Thyroid gland (tissue), 4 donors: ENCODE results near the gene MXD1.

ENCODE experiments used
- POLR2A ChIP-seq, 2 donors: fragments of 450-650 bp; IDR thresholded peaks; one replicate each; pipeline ENCODE4 v1.6.1; 2017; ENCODE audit warnings: antibody characterized with exemption in 2 of 2, mild to moderate bottlenecking in 2 of 2, moderate library complexity in 1 of 2
- TF ChIP-seq, protein P1 (sequence below), 6 experiments: fragments of 200-600 bp in 3 of 6; fragments of 450-650 bp in 3 of 6; sonication (generic) in 3 of 6; IDR thresholded peaks; one replicate each; pipeline ENCODE4 v1.5.1; 2016 to 2019; ENCODE audit warnings: antibody characterized with exemption in 6 of 6, mild to moderate bottlenecking in 2 of 6, inconsistent platforms in 1 of 6, moderate library complexity in 1 of 6

DNA sequence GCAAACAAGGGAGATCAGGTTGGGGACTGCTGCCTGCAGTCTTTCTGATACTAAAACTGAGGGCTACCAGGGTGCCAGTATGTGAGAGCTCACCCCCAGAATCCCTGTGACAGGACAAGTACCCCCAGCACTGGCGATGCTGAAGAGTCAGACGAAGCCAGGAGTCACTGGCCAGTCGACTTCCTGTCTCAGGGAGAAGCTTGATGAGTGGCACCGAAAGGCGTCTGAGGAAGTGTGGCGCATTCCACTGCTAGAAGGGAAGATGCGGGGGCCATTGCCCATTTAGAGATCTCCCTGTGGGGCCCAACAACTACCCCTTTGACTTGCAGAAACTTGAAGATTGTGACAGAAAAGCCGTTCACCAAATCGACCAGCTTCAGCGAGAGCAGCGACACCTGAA is 22.0 kb downstream of the MXD1 start:
- TF ChIP-seq, protein P1, sequence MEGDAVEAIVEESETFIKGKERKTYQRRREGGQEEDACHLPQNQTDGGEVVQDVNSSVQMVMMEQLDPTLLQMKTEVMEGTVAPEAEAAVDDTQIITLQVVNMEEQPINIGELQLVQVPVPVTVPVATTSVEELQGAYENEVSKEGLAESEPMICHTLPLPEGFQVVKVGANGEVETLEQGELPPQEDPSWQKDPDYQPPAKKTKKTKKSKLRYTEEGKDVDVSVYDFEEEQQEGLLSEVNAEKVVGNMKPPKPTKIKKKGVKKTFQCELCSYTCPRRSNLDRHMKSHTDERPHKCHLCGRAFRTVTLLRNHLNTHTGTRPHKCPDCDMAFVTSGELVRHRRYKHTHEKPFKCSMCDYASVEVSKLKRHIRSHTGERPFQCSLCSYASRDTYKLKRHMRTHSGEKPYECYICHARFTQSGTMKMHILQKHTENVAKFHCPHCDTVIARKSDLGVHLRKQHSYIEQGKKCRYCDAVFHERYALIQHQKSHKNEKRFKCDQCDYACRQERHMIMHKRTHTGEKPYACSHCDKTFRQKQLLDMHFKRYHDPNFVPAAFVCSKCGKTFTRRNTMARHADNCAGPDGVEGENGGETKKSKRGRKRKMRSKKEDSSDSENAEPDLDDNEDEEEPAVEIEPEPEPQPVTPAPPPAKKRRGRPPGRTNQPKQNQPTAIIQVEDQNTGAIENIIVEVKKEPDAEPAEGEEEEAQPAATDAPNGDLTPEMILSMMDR (IDR thresholded peaks at IDR 0.05) = no peak
- TF ChIP-seq POLR2A (IDR thresholded peaks at IDR 0.05) = no peak
